ENCODE data around the gene LRP6. TPM values are rescaled to one million over a fixed set of nuclear protein-coding genes. Genes with fewer than 3 reads are reported as not detected.

LRP6 gene
- total and polyA plus RNA-seq, 2 of the 8 experiments (the other 6 are each of a cell fraction or from before 2014, with no cell fraction given): 53.6 to 73.2 TPM

DNA sequence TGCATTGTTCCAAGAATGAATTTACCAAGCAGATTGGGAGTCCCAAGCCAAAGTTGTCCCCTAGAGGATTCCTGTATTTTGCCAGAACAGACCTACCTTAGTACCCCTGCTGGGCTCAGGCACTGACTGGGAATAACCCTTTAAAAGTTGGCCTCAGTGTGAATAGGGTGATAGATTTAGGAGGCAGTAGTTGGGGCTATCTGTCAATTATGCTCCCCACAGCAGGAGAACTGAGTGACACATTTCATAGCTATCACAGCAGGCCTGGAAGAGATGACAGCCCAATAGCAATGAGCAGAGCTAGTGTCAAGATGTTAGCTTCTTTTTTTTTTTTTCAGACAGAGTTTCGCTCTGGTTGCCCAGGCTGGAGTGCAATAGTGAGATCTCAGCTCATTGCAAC is 14.3 kb upstream of the LRP6 start:
- no peak overlapping the region for H2BK20ac ChIP-seq (ENCODE audit: low read length)
- H3K56ac ChIP-seq (replicated peaks; ENCODE audit: insufficient read length, low read depth, low read length): no peak overlapping the region
- no peak overlapping the region for H2AK5ac ChIP-seq (ENCODE audit: low read depth, low read length)
- CTCF ChIA-PET (ENCODE audit: partially characterized antibody): interaction anchor here (0.8 kb wide), 1 partner anchor 46 kb away, joined by 3 read pairs; no protein-coding TSS in a partner anchor
- POLR2A ChIA-PET (ENCODE audit: partially characterized antibody): interaction anchor here (0.5 to 0.9 kb wide), 2 partner anchors 14 to 223 kb away, joined by 3 to 5 read pairs; partner anchors contain the start of gene LRP6
- H2BK5ac ChIP-seq (ENCODE audit: low read depth, low read length): no peak overlapping the region
- H2BK120ac ChIP-seq (replicated peaks; ENCODE audit: low read depth, low read length): no peak overlapping the region
- peaks cover 0 to 23% (median 10%) of the 10 kb centered on the region in 4 experiments; a peak in 5 of 7 replicates for H3K4me1 ChIP-seq (replicated peaks in 1 of 4; ENCODE audit: control insufficient read depth in 3 of 4, insufficient read depth in 4 of 4, low read length in 3 of 4)
- H3K79me1 ChIP-seq (ENCODE audit: low read depth, low read length): no peaks in the 10 kb centered on the region
- no peak overlapping the region for H4K5ac ChIP-seq (ENCODE audit: insufficient read length, low read depth, low read length)
- no peak overlapping the region for H4K91ac ChIP-seq (replicated peaks; ENCODE audit: insufficient read length, low read length)
- H3K9me3 ChIP-seq (ENCODE audit: insufficient read depth in 2 of 2, low read depth in 1 of 2, low read length in 1 of 2): no peaks in the 10 kb centered on the region
- no peak overlapping the region for H4K8ac ChIP-seq (ENCODE audit: extremely low read depth, insufficient read depth, low read length)
- H3K27me3 ChIP-seq (replicated peaks in 1 of 4; ENCODE audit: control insufficient read depth in 3 of 4, extremely low read depth in 1 of 4, insufficient read depth in 3 of 4, low read length in 3 of 4): no peaks in the 10 kb centered on the region
- no peak overlapping the region for H3K4me2 ChIP-seq (ENCODE audit: insufficient read depth in 1 of 2, low read depth in 2 of 2, low read length in 2 of 2)
- DNase-seq (ENCODE audit: low read depth in 1 of 2, low spot score in 2 of 2): no peak
- H3K9ac ChIP-seq (replicated peaks in 1 of 4; ENCODE audit: extremely low read depth in 1 of 4, low read depth in 3 of 4, low read length in 3 of 4): no peak overlapping the region
- no peaks in the 10 kb centered on the region for H3K79me2 ChIP-seq (ENCODE audit: control insufficient read depth in 1 of 2, insufficient read depth in 2 of 2, low read length in 2 of 2)
- no peak overlapping the region for H3K14ac ChIP-seq (ENCODE audit: insufficient read length)
- 80% methylated on average over 1 of the region's 1 CpG; no CpG with 5 or more reads in 1 of the 2 experiments for WGBS, 2 experiments (ENCODE audit: extremely low coverage in 1 of 2, insufficient coverage in 1 of 2, insufficient read length in 1 of 2, insufficient replicate concordance in 2 of 2, low coverage in 1 of 2, low lambda C conversion rate in 2 of 2, missing lambda C conversion rate in 1 of 2)
- no peak overlapping the region for H2AFZ ChIP-seq (ENCODE audit: low read length)
- H3K23me2 ChIP-seq (ENCODE audit: low read depth, low read length): no peaks in the 10 kb centered on the region
- no peak overlapping the region for H3K23ac ChIP-seq (ENCODE audit: insufficient read length)
- H3K27ac ChIP-seq (ENCODE audit: low read depth, low read length): no peak overlapping the region
- no peak overlapping the region for H2BK12ac ChIP-seq (ENCODE audit: low read depth, low read length)
- no peak overlapping the region for H2BK15ac ChIP-seq (ENCODE audit: low read length)
- no peaks in the 10 kb centered on the region for H3K36me3 ChIP-seq (ENCODE audit: control insufficient read depth in 2 of 4, insufficient read depth in 4 of 4, low read length in 3 of 4)
- no peaks in the 10 kb centered on the region for H4K20me1 ChIP-seq (replicated peaks in 1 of 2; ENCODE audit: control insufficient read depth in 1 of 2, insufficient read depth in 2 of 2, low read length in 2 of 2)
- no peak overlapping the region for H3K18ac ChIP-seq (ENCODE audit: extremely low read depth, low read length)
- H3K4ac ChIP-seq (replicated peaks; ENCODE audit: insufficient read length, low read depth, low read length): no peak overlapping the region
- no peak for FAIRE-seq
- no peak overlapping the region for H3K4me3 ChIP-seq (ENCODE audit: extremely low read depth in 1 of 4, insufficient read depth in 2 of 4, low read depth in 3 of 4, low read length in 4 of 4)
- TF ChIP-seq RAD21 (IDR thresholded peaks at IDR 0.05 in 1 of 2, conservative IDR thresholded peaks at IDR 0.05 in 1 of 2; ENCODE audit: low read depth in 2 of 2, low read length in 2 of 2) (no peak), YY1 (IDR thresholded peaks at IDR 0.05; ENCODE audit: low read depth, low read length) (no peak), SRF (IDR thresholded peaks at IDR 0.05; ENCODE audit: low read depth, low read length) (no peak), SP2 (IDR thresholded peaks at IDR 0.05; ENCODE audit: low read length) (no peak), HDAC2 (IDR thresholded peaks at IDR 0.05; ENCODE audit: borderline replicate concordance in 1 of 2, low read depth in 2 of 2, low read length in 2 of 2) (no peak), PHF8 (conservative IDR thresholded peaks at IDR 0.05; ENCODE audit: low read depth, low read length) (no peak), SIRT6 (IDR thresholded peaks at IDR 0.05; ENCODE audit: low read length) (no peak), SP4 (IDR thresholded peaks at IDR 0.05; ENCODE audit: low read length) (no peak), MAFK (IDR thresholded peaks at IDR 0.05; ENCODE audit: low read depth, low read length) (no peak), CBX5 (IDR thresholded peaks at IDR 0.05; ENCODE audit: low read depth, low read length) (no peak), EGR1 (IDR thresholded peaks at IDR 0.05; ENCODE audit: borderline replicate concordance, low read depth, low read length) (no peak)
- TF ChIP-seq, protein P1, sequence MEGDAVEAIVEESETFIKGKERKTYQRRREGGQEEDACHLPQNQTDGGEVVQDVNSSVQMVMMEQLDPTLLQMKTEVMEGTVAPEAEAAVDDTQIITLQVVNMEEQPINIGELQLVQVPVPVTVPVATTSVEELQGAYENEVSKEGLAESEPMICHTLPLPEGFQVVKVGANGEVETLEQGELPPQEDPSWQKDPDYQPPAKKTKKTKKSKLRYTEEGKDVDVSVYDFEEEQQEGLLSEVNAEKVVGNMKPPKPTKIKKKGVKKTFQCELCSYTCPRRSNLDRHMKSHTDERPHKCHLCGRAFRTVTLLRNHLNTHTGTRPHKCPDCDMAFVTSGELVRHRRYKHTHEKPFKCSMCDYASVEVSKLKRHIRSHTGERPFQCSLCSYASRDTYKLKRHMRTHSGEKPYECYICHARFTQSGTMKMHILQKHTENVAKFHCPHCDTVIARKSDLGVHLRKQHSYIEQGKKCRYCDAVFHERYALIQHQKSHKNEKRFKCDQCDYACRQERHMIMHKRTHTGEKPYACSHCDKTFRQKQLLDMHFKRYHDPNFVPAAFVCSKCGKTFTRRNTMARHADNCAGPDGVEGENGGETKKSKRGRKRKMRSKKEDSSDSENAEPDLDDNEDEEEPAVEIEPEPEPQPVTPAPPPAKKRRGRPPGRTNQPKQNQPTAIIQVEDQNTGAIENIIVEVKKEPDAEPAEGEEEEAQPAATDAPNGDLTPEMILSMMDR (IDR thresholded peaks at IDR 0.05; ENCODE audit: control extremely low read depth in 1 of 3, insufficient read depth in 1 of 3, low read depth in 1 of 3, low read length in 3 of 3): no peak

Measured in H1 (cell line).